Left ventricle myocardium superior (tissue), 1 donor: ENCODE results near the gene EGF. TPM values are rescaled to one million over a fixed set of nuclear protein-coding genes. Genes with fewer than 3 reads are reported as not detected.
"Not testable (repeated sequence)": the region's sequence is repeated elsewhere in the genome, so short reads cannot be mapped to it uniquely, and the experiment has no call there.

Experiments used
- ATAC-seq: fragments of 200-7000 bp; cut with Tn5 transposase; one replicate; pipeline ENCODE4 v1.9.1; 2020; ENCODE audit warnings: mild to moderate bottlenecking, moderate library complexity
- DNase-seq: peaks from one replicate; pipeline ENCODE4 v3.0.0-alpha.2; 2020
- intact Hi-C: fragments of 100-400 bp; cut with micrococcal nuclease; formaldehyde crosslinking; loops from one replicate; pipeline ENCODE4 v1.11.0; 2022
- total RNA-seq: library from RNA; stranded (reverse); fragmentation: NEBNext Ultra II Directional; extraction: Animal tissue kit (Norgen Biotek cat#: 25700); gene quantifications from one replicate; pipeline ENCODE4 v1.2.1, GENCODE V29; 2021
- donor health status: DM: no; HTN: yes; CAD: no; lungs with severe emphysema.

The EGF gene
- total RNA-seq, 1 donor from 2014 or later: 12.3 TPM

DNA sequence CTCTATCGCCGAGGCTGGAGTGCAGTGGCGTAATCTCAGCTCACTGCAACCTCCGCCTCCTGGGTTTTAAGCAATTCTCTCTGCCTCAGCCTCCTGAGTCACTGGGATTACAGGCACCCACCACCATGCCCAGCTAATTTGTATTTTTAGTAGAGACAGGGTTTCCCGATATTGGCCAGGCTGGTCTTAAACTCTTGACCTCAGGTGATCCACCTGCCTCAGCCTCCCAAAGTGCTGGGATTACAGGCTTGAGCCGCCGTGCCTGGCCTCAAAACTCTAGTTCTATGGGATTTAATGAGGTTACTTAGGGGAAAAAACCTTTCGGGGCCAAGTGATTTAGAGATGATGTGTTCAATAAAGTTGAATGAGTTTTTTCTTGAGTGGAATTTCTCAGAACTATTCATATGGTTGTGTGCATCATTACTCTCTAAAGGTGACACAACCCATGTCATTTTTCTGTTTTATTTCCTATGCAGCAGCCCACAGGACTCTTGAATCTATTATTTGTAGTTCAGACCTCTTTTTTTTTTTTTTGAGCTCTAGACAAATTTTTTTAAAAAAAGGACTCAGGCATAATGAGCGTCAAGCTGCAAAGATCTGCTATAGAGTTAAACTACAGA lies 36.5 kb downstream of the EGF start:
- DNase-seq, ATAC-seq, intact Hi-C loops: not testable (repeated sequence)

GRCh38 chr4:109952612-109953011 lies 39.9 kb downstream of the EGF start:
- ATAC-seq (no peak), DNase-seq (no peak)
- intact Hi-C loops: no loop called here

- ATAC-seq: no peak
- intact Hi-C loops: no loop called here
- DNase-seq: no peak
Observed at GRCh38 chr4:109953556-109953955, 40.9 kb downstream of the EGF start.

DNA sequence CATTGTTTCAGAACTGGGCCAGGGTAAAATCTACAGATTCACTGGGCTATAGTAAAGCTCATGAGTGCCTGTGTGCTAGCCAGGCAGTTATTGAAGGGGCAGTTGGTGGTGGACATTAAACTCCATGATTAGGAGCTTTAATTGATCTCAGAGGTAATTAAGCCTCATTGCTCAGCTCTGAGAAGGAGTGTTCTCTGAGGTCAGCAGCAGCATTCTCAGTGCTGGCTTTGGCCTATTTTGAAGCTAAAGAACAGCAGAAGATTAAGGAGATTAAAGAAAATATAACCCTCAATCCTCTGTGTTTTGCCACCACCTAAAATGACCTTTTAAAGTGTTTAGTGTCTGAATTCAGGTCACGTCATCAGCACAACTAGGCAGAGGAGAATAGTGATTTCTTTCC lies 42.5 kb downstream of the EGF start:
- intact Hi-C loops: no loop called here
- ATAC-seq (no peak), DNase-seq (no peak)

DNA sequence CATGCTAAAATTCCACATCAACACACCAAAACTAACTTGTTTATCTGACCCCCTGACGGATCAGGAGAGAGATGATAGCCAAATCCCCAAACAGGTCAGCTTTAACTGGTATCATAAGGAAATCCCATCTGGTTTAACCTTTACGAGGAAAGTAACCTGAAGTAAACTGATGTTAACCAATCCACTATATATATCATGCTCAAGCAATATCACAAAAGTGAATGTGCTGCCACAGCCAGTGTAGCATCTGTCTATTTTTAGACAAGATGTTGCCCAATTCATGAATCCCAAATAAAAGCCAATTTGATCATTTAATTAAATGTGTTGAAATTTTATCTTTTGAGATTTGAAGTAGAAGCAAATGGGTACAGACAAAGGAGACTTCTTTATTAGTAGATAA lies 44.5 kb downstream of the EGF start:
- intact Hi-C loops: no loop called here
- DNase-seq (no peak), ATAC-seq (no peak)

- no peak for ATAC-seq
Observed at GRCh38 chr4:109959195-109959594, 46.5 kb downstream of the EGF start.

DNA sequence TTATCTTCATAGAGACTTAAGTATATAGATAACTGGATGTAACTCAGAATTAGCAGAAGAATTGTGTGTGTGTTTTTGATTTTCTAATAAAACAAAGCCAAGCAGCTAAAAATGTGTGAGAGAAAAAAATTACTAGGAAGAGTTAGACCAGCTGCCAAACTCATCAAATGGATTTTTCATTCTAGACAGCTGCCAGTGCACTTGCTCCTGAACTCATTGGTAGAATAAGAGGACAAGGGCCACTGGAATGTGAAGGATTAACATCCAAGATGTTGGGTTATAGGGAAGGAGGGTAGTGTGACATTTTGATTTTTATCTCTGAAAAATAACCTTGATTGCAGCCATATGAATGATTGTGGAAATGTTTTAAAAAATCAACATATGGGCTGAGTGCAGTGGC lies 49.7 kb downstream of the EGF start:
- DNase-seq (no peak), ATAC-seq (no peak)
- intact Hi-C loops: no loop called here

More at GRCh38 chr4:109959195-109959594, 46.5 kb downstream of the EGF start:
- no peak for DNase-seq
- intact Hi-C loops: no loop called here

- intact Hi-C loops: no loop called here
- ATAC-seq (no peak), DNase-seq (no peak)
Observed at GRCh38 chr4:109966891-109967481, 54.3 kb downstream of the EGF start.

GRCh38 chr4:109967798-109968520 lies 55.3 kb downstream of the EGF start:
- intact Hi-C loops: no loop called here
- DNase-seq: no peak
- ATAC-seq: no peak

DNA sequence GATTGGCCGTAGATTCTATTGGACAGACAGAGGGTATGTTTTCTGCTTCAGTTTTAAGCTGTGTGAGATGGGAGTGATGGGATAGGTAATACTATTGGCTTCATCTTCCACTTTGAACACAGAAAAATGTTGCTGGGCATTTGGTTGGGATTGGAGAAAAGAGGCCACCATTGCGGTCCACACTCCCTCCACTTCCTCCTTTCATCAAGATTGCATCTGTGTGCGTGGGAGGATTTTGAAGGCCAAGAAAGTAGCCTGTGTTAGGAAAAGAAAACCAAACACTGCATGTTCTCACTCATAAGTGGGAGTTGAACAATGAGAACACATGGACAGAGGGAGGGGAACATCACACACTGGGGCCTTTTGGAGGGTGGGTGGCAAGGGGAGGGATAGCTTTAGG lies 56.4 kb downstream of the EGF start:
- DNase-seq (no peak), ATAC-seq (no peak)
- intact Hi-C loops: no loop called here

DNA sequence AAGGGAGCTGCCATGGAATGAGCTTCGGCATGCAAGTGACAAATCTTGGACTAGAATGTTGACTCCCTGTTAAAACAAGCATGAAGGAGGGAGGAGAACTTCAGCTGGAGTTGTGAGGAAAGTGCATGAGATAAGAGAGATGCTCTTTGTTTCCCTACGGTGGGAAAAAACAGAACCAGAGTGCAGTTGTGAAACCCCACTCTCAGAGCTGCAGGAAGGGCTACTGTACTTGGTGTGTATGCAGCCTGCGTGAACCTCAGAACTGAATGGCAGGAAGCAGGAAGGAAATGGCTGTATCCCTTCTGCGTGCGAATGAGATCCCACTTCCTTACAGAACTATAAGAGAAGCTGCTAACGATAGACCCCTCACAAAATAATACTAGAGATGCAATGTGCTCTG lies 57.2 kb downstream of the EGF start:
- no peak for DNase-seq
- intact Hi-C loops: no loop called here
- no peak for ATAC-seq

- DNase-seq (no peak), ATAC-seq (no peak)
- intact Hi-C loops: no loop called here
Observed at GRCh38 chr4:109972786-109973528, 60.3 kb downstream of the EGF start.

GRCh38 chr4:109973529-109973905 lies 60.8 kb downstream of the EGF start:
- DNase-seq (no peak), ATAC-seq (no peak)
- intact Hi-C loops: no loop called here

DNA sequence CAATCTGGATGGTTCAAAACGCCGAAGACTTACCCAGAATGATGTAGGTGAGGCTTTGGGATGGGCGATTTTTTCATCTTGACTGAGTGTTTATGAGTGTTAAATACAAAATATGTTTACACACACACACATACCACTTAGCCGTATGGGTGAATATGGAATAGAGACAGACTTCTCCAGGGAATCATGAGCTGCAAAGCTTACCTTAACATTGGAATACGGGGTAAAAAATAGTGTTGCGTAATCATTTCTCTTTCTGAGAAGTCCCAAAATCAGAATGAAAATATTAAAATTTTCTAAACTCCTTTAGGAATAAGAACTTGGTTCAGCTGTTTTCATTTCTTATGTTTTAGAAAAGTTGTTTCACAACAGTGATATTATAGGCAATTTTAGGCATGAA lies 63.5 kb downstream of the EGF start:
- DNase-seq (no peak), ATAC-seq (no peak)
- intact Hi-C loops: loop anchor here (5.0 kb wide), 1 partner anchor 554 kb away; no protein-coding TSS in a partner anchor

- ATAC-seq (no peak), DNase-seq (no peak)
- intact Hi-C loops: loop anchor here (5.0 kb wide), 1 partner anchor 556 kb away; no protein-coding TSS in a partner anchor
Observed at GRCh38 chr4:109977854-109978501, 65.3 kb downstream of the EGF start.

DNA sequence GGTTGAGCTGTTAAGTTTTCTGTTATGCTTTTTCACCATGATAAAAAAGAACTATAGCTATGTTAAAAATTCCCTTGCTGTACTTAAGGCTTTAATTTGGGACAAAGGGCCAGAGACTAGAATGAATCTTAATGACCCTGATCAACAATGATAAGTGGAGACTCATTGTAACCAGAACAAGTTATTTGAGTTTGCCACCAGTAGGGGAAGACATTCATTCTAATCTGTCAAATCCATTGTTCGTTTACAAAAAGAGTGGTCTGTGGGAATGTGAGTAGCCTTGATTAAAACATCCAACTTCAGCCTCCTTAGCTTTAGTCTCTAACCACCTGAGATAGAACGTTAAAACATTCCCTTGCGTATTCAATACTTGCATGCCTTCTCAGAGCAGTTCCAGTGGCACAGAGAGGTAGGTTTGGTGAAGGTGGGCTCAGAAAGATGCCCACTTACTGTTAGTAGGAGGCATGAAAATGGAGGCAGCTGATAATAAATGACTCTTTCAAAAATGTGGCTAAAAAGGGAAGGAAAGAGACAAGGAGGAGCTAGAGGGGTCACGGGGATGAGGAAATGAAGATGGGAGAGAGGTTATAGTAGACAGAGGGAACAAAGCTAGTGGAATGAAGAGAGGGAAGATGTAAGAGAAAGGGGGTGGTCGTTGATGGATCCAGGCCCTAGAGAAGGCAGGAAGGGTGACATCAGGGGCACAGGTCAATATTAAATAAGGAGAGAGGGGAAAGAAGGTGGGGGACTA lies 66.2 kb downstream of the EGF start:
- no peak for ATAC-seq
- DNase-seq: no peak
- intact Hi-C loops: loop anchor here (5.0 kb wide), 1 partner anchor 557 kb away; no protein-coding TSS in a partner anchor

DNA sequence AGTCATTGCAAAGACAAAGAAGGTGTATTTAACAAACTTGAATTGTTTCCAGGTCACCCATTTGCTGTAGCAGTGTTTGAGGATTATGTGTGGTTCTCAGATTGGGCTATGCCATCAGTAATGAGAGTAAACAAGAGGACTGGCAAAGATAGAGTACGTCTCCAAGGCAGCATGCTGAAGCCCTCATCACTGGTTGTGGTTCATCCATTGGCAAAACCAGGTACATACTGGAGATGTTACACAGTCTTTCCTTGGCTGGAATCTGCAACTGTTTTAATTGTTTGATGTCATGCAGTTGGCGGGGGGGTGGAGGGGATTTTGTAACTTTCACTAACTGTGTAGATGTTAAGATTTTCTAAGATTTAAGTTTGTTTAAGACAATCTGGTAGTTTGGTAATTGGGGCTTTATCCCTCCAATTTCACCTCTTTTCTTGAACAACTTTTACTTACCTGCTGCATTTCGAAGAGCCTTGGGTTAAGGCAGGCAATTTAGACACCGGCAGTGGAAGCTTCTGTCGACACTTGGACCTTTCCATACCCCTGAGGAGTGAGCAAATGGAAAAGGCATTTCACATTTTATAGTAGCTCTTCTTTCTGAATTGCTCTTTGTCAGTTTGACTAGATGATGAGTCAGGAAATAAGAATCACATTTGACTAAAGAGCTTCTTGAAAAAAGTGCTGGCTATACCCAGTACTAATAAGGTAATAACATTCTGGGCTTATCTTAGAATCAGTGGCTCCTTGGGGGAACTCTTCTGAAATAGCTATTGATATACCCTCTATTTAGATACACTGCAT lies 67.4 kb downstream of the EGF start:
- ATAC-seq: no peak
- intact Hi-C loops: loop anchor here (5.0 kb wide), 1 partner anchor 558 kb away; no protein-coding TSS in a partner anchor
- no peak for DNase-seq

DNA sequence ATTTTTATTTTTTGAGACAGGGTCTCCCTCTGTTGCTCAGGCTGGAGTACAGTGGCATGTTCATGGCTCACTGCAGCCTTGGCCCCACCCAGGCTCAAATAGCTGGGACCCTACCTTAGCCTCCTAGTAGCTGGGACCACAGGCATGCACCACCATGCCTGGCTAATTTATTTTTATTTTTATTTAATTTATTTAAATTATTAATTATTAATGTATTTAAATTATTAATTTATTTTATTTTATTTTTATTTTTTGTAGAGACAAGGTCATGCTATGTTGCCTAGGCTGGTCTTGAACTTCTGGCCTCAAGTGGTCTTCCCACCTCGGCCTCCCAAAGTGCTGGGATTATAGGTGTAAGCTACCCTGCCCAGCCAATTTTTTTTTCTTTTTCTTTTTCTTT lies 69.3 kb downstream of the EGF start:
- no peak for ATAC-seq
- intact Hi-C loops: no loop called here
- DNase-seq: no peak
